Occipital lobe (tissue), 2 donors: Measurements from ENCODE around the gene CXADR. TPM values are rescaled to one million over a fixed set of nuclear protein-coding genes. Genes with fewer than 3 reads are reported as not detected.
A peak's percentile ranks its signal among the peaks of the same experiment; 100 is the strongest.
"Not testable (repeated sequence)": the region's sequence is repeated elsewhere in the genome, so short reads cannot be mapped to it uniquely, and the experiment has no call there.

Source experiments
- DNase-seq: peaks from one replicate; lab custom pipeline; 2025; lab: John Stamatoyannopoulos, UW
- total RNA-seq: library from RNA; depleted of rRNA; stranded (reverse); fragments of >200 nt; gene quantifications from one replicate; pipeline ENCODE4 v1.2.3, GENCODE V29; 2014

CXADR gene
- total RNA-seq, 1 donor from 2014 or later: 372 TPM

- DNase-seq: no peak
Observed at GRCh38 chr21:17501107-17502006, 11.5 kb upstream of the CXADR start.

GRCh38 chr21:17502985-17503384, 9.9 kb upstream of the CXADR start:
- not testable (repeated sequence) for DNase-seq

- no peak for DNase-seq
Observed at GRCh38 chr21:17506951-17507350, 5.9 kb upstream of the CXADR start.

GRCh38 chr21:17507591-17507990, 5.3 kb upstream of the CXADR start:
- DNase-seq: no peak

- DNase-seq: peak; percentile 62
Observed at GRCh38 chr21:17513214-17514123, 626 bp downstream of the CXADR start.

- no peak for DNase-seq
Observed at GRCh38 chr21:17514124-17514845, 1.4 kb downstream of the CXADR start.

GRCh38 chr21:17517008-17517407, 4.2 kb downstream of the CXADR start:
- DNase-seq: not testable (repeated sequence)

GRCh38 chr21:17519208-17519738, 6.4 kb downstream of the CXADR start:
- DNase-seq: no peak

- no peak for DNase-seq
Observed at GRCh38 chr21:17519965-17520609, 7.2 kb downstream of the CXADR start.

- DNase-seq: no peak
Observed at GRCh38 chr21:17523007-17523451, 10.2 kb downstream of the CXADR start.

GRCh38 chr21:17523979-17524494, 11.2 kb downstream of the CXADR start:
- DNase-seq: not testable (repeated sequence)

GRCh38 chr21:17524635-17525034, 11.8 kb downstream of the CXADR start:
- DNase-seq: no peak

- no peak for DNase-seq
Observed at GRCh38 chr21:17526776-17527175, 13.9 kb downstream of the CXADR start.

- DNase-seq: no peak
Observed at GRCh38 chr21:17527240-17527639, 14.4 kb downstream of the CXADR start.

- DNase-seq: no peak
Observed at GRCh38 chr21:17527711-17528110, 14.9 kb downstream of the CXADR start.

GRCh38 chr21:17529648-17530047, 16.8 kb downstream of the CXADR start:
- DNase-seq: no peak

- DNase-seq: no peak
Observed at GRCh38 chr21:17532292-17532691, 19.4 kb downstream of the CXADR start.

- DNase-seq: no peak
Observed at GRCh38 chr21:17536381-17536780, 23.5 kb downstream of the CXADR start.

- no peak for DNase-seq
Observed at GRCh38 chr21:17537299-17537698, 24.5 kb downstream of the CXADR start.

- DNase-seq: no peak
Observed at GRCh38 chr21:17538576-17538975, 25.7 kb downstream of the CXADR start.
